HCT116 (cell line): Measurements from ENCODE around the gene C1orf116. TPM values are rescaled to one million over a fixed set of nuclear protein-coding genes. Genes with fewer than 3 reads are reported as not detected.

ENCODE experiments used
- ATAC-seq: fragments of 200-7000 bp; cut with Tn5 transposase; 2 replicates; pipeline ENCODE4 v1.9.1; 2020; ENCODE audit warnings: mild to moderate bottlenecking, moderate library complexity
- BruUV-seq: library from RNA; stranded (reverse); fragments of 400-500 nt; replicated peaks from 2 replicates; lab custom pipeline; 2021; lab: Mats Ljungman, UMichigan
- CTCF ChIA-PET: fragments of 300-600 bp; sonication (Branson Sonifier 250); formaldehyde crosslinking; loops from one replicate; lab custom pipeline; 2021; ENCODE audit warnings: antibody characterized with exemption; lab: Charles Lee
- POLR2A ChIA-PET: fragments of 300-600, 350-600 bp; sonication (Branson Sonifier 250); formaldehyde crosslinking; loops from one replicate; lab custom pipeline; 2021; ENCODE audit warnings: antibody characterized with exemption; lab: Charles Lee
- RAD21 ChIA-PET, 2 experiments: fragments of 300-600 bp; sonication (Branson Sonifier 250); formaldehyde crosslinking; loops; one replicate each; lab custom pipeline; 2023; ENCODE audit warnings: low total read pairs in 2 of 2; ENCODE audit not compliant: uncharacterized antibody in 2 of 2, unreplicated experiment in 2 of 2, low non-redundant PET in 1 of 2; lab: Charles Lee
- DNase-seq: peaks from one replicate; pipeline ENCODE4 v3.0.0-alpha.2; 2010; ENCODE audit warnings: low read depth, low spot score
- H2AFZ ChIP-seq: fragments of 200-600 bp; shearing (Covaris generic), sonication (generic); 2 replicates; pipeline ENCODE4 v1.6.1; 2017; ENCODE audit warnings: low read depth, mixed run types, mixed read lengths, antibody characterized with exemption, low read length; ENCODE audit not compliant: poor library complexity, severe bottlenecking
- H3K27ac ChIP-seq: 2 replicates; pipeline ENCODE4 v1.5.1; 2012; ENCODE audit warnings: low read depth, low read length
- H3K27me3 ChIP-seq: fragments of 200-600 bp; sonication (generic); 2 replicates; pipeline ENCODE4 v1.6.1; 2016; ENCODE audit warnings: mixed run types, low read length, mixed read lengths; ENCODE audit not compliant: insufficient read depth
- H3K36me3 ChIP-seq, 2 experiments: fragments of 200-500 bp in 1 of 2; fragments of 200-600 bp in 1 of 2; sonication (Bioruptor generic) in 1 of 2; sonication (generic) in 1 of 2; 2 replicates each; pipeline versions ENCODE4 v1.5.1 to v1.6.1; 2014 to 2016; ENCODE audit warnings: low read length in 2 of 2, inconsistent platforms in 1 of 2, mixed read lengths in 1 of 2, mixed run types in 1 of 2; ENCODE audit not compliant: insufficient read depth in 2 of 2, control insufficient read depth in 1 of 2
- H3K4me1 ChIP-seq, 2 experiments: fragments of 200-600 bp in 1 of 2; sonication (generic) in 1 of 2; 2 replicates each; pipeline versions ENCODE4 v1.5.1 to v1.6.1; 2012 to 2017; ENCODE audit warnings: low read length in 2 of 2, inconsistent platforms in 1 of 2, mild to moderate bottlenecking in 1 of 2, mixed read lengths in 1 of 2, mixed run types in 1 of 2, moderate library complexity in 1 of 2; ENCODE audit not compliant: insufficient read depth in 2 of 2, control insufficient read depth in 1 of 2
- H3K4me2 ChIP-seq: fragments of 200-600 bp; sonication (generic); 2 replicates; pipeline ENCODE4 v1.6.1; 2017; ENCODE audit warnings: mixed run types, low read length, mixed read lengths
- H3K4me3 ChIP-seq, 2 experiments: fragments of 200-600 bp in 1 of 2; sonication (generic) in 1 of 2; replicated peaks in 1 of 2; 2 replicates each; pipeline ENCODE4 v1.5.1; 2011 to 2016; ENCODE audit warnings: low read length in 2 of 2, control low read depth in 1 of 2, low read depth in 1 of 2, mild to moderate bottlenecking in 1 of 2, mixed read lengths in 1 of 2, mixed run types in 1 of 2
- H3K79me2 ChIP-seq: fragments of 200-600 bp; sonication (generic); 2 replicates; pipeline ENCODE4 v1.6.1; 2017; ENCODE audit warnings: mild to moderate bottlenecking, mixed run types, low read length, moderate library complexity, mixed read lengths; ENCODE audit not compliant: insufficient read depth
- H3K9ac ChIP-seq: fragments of 200-600 bp; sonication (generic); 2 replicates; pipeline ENCODE4 v1.6.1; 2016; ENCODE audit warnings: low read length, mixed read lengths
- H3K9me2 ChIP-seq: fragments of 200-600 bp; sonication (generic), shearing (Covaris generic); 2 replicates; pipeline ENCODE4 v1.6.1; 2017; ENCODE audit warnings: mixed run types, mild to moderate bottlenecking, moderate library complexity; ENCODE audit not compliant: insufficient read depth
- H3K9me3 ChIP-seq, 2 experiments: fragments of 200-500 bp in 1 of 2; fragments of 200-600 bp in 1 of 2; sonication (Bioruptor generic) in 1 of 2; sonication (generic) in 1 of 2; 2 replicates each; pipeline ENCODE4 v1.6.1; 2014 to 2017; ENCODE audit warnings: low read length in 2 of 2, mixed read lengths in 2 of 2, inconsistent platforms in 1 of 2, low read depth in 1 of 2, mild to moderate bottlenecking in 1 of 2, mixed run types in 1 of 2, moderate library complexity in 1 of 2; ENCODE audit not compliant: control insufficient read depth in 1 of 2, insufficient read depth in 1 of 2
- H4K20me1 ChIP-seq: fragments of 200-600 bp; sonication (generic), shearing (Covaris generic); 2 replicates; pipeline ENCODE4 v1.6.1; 2017; ENCODE audit warnings: mixed run types, mild to moderate bottlenecking, moderate library complexity; ENCODE audit not compliant: insufficient read depth
- CEBPB ChIP-seq: IDR thresholded peaks from 2 replicates; pipeline ENCODE4 v1.6.1; 2012; ENCODE audit warnings: low read depth
- EZH2 ChIP-seq: fragments of 200-600 bp; sonication (generic); IDR thresholded peaks from 2 replicates; pipeline ENCODE4 v1.6.1; 2017; ENCODE audit warnings: antibody characterized with exemption, mixed run types
- EZH2phosphoT487 ChIP-seq: fragments of 200-600 bp; IDR thresholded peaks from 2 replicates; pipeline ENCODE4 v1.6.1; 2018; ENCODE audit warnings: antibody characterized with exemption, borderline replicate concordance
- FOSL1 ChIP-seq: IDR thresholded peaks from 2 replicates; pipeline ENCODE4 v1.6.1; 2012; ENCODE audit warnings: low read depth
- MAX ChIP-seq: IDR thresholded peaks from 2 replicates; pipeline ENCODE4 v1.6.1; 2012
- POLR2A ChIP-seq: IDR thresholded peaks from 2 replicates; pipeline ENCODE4 v1.7.0; 2011; ENCODE audit warnings: borderline replicate concordance; ENCODE audit not compliant: insufficient read depth, insufficient read length; ENCODE audit errors: extremely low read depth
- POLR2AphosphoS5 ChIP-seq: IDR thresholded peaks from 2 replicates; pipeline ENCODE4 v1.6.1; 2011; ENCODE audit warnings: mild to moderate bottlenecking, low read depth, low read length, moderate library complexity
- REST ChIP-seq: IDR thresholded peaks from 2 replicates; pipeline ENCODE4 v1.6.1; 2012; ENCODE audit warnings: low read depth
- SRF ChIP-seq: IDR thresholded peaks from 2 replicates; pipeline ENCODE4 v1.6.1; 2012; ENCODE audit warnings: low read depth
- TCF7L2 ChIP-seq: IDR thresholded peaks from 2 replicates; pipeline ENCODE4 v1.7.0; 2011; ENCODE audit warnings: borderline replicate concordance, inconsistent platforms; ENCODE audit not compliant: insufficient read depth, insufficient read length; ENCODE audit errors: extremely low read depth
- YY1 ChIP-seq: IDR thresholded peaks from 2 replicates; pipeline ENCODE4 v1.6.1; 2011; ENCODE audit warnings: low read length, low read depth, moderate library complexity, mild to moderate bottlenecking; ENCODE audit not compliant: insufficient replicate concordance; ENCODE audit errors: extremely low read depth
- ZNF274 ChIP-seq: fragments of 200-500 bp; sonication (Bioruptor generic); IDR thresholded peaks from 2 replicates; pipeline ENCODE4 v1.6.1; 2014; ENCODE audit warnings: mild to moderate bottlenecking, low read depth, low read length, inconsistent platforms
- intact Hi-C: fragments of 100-400 bp; cut with micrococcal nuclease; formaldehyde crosslinking; loops from 2 replicates; pipeline ENCODE4 v1.10.0; 2022
- total RNA-seq: library from RNA; stranded (reverse); gene quantifications from one replicate; pipeline ENCODE4 v1.2.1, GENCODE V29; 2021; ENCODE audit not compliant: unreplicated experiment

C1orf116 gene
- total RNA-seq, 1 experiment from 2014 or later = 3.6 TPM

- H3K4me3 ChIP-seq = no peak overlapping the region
- CTCF ChIA-PET = no interaction called here
- no peaks in the 10 kb centered on the region for H3K9me2 ChIP-seq
- H3K4me2 ChIP-seq = no peak overlapping the region
- H4K20me1 ChIP-seq = no peaks in the 10 kb centered on the region
- no peaks in the 10 kb centered on the region for H3K36me3 ChIP-seq
- no peak overlapping the region for H2AFZ ChIP-seq
- ATAC-seq (no peak), DNase-seq (no peak)
- TF ChIP-seq YY1 (no peak), FOSL1 (no peak), TCF7L2 (no peak), EZH2phosphoT487 (no peak), SRF (no peak), ZNF274 (no peak), MAX (no peak), EZH2 (no peak), REST (no peak), CEBPB (no peak), POLR2AphosphoS5 (no peak), POLR2A (no peak)
- no TSS peak for BruUV-seq
- no peak overlapping the region for H3K27ac ChIP-seq
- RAD21 ChIA-PET = no interaction called here
- intact Hi-C loops = no loop called here
- no peaks in the 10 kb centered on the region for H3K79me2 ChIP-seq
- H3K9me3 ChIP-seq = no peaks in the 10 kb centered on the region
- H3K4me1 ChIP-seq = peaks cover 3 to 51% of the 10 kb centered on the region in 2 experiments
- no peaks in the 10 kb centered on the region for H3K27me3 ChIP-seq
- POLR2A ChIA-PET = no interaction called here
- no peak overlapping the region for H3K9ac ChIP-seq
These were observed 17.8 kb downstream of the C1orf116 start for GRCh38 chr1:207014728-207015127.
